ENCODE results near the gene MAML2.

DNA sequence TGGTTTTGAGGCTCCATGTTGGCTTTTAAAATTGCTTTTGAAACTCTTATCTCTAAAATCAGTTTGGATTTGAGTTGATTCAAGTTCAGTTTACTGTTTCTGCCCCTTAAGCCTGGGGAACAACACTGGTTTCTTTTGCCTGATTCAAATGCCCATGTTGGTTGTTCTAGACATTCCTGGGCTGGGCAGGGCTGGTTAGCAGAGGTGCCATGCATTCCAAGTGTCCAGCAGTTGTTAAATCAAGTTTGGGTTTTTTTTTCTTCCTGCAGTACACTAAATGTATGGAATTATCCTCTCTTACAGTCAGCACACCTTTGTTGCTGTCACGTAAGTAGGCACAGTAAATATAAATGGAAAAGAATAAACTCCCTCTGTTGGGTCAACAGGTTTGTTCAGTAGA lies 351.9 kb downstream of the MAML2 start:
- TF ChIP-seq, protein P1, sequence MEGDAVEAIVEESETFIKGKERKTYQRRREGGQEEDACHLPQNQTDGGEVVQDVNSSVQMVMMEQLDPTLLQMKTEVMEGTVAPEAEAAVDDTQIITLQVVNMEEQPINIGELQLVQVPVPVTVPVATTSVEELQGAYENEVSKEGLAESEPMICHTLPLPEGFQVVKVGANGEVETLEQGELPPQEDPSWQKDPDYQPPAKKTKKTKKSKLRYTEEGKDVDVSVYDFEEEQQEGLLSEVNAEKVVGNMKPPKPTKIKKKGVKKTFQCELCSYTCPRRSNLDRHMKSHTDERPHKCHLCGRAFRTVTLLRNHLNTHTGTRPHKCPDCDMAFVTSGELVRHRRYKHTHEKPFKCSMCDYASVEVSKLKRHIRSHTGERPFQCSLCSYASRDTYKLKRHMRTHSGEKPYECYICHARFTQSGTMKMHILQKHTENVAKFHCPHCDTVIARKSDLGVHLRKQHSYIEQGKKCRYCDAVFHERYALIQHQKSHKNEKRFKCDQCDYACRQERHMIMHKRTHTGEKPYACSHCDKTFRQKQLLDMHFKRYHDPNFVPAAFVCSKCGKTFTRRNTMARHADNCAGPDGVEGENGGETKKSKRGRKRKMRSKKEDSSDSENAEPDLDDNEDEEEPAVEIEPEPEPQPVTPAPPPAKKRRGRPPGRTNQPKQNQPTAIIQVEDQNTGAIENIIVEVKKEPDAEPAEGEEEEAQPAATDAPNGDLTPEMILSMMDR (IDR thresholded peaks at IDR 0.05; ENCODE audit: low read depth, low read length, missing input control) = no peak
- TF ChIP-seq, protein P2, sequence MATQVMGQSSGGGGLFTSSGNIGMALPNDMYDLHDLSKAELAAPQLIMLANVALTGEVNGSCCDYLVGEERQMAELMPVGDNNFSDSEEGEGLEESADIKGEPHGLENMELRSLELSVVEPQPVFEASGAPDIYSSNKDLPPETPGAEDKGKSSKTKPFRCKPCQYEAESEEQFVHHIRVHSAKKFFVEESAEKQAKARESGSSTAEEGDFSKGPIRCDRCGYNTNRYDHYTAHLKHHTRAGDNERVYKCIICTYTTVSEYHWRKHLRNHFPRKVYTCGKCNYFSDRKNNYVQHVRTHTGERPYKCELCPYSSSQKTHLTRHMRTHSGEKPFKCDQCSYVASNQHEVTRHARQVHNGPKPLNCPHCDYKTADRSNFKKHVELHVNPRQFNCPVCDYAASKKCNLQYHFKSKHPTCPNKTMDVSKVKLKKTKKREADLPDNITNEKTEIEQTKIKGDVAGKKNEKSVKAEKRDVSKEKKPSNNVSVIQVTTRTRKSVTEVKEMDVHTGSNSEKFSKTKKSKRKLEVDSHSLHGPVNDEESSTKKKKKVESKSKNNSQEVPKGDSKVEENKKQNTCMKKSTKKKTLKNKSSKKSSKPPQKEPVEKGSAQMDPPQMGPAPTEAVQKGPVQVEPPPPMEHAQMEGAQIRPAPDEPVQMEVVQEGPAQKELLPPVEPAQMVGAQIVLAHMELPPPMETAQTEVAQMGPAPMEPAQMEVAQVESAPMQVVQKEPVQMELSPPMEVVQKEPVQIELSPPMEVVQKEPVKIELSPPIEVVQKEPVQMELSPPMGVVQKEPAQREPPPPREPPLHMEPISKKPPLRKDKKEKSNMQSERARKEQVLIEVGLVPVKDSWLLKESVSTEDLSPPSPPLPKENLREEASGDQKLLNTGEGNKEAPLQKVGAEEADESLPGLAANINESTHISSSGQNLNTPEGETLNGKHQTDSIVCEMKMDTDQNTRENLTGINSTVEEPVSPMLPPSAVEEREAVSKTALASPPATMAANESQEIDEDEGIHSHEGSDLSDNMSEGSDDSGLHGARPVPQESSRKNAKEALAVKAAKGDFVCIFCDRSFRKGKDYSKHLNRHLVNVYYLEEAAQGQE (IDR thresholded peaks at IDR 0.05) = no peak
- no peak for TF ChIP-seq NR2F2 (IDR thresholded peaks at IDR 0.05)
- TF ChIP-seq, protein P3, sequence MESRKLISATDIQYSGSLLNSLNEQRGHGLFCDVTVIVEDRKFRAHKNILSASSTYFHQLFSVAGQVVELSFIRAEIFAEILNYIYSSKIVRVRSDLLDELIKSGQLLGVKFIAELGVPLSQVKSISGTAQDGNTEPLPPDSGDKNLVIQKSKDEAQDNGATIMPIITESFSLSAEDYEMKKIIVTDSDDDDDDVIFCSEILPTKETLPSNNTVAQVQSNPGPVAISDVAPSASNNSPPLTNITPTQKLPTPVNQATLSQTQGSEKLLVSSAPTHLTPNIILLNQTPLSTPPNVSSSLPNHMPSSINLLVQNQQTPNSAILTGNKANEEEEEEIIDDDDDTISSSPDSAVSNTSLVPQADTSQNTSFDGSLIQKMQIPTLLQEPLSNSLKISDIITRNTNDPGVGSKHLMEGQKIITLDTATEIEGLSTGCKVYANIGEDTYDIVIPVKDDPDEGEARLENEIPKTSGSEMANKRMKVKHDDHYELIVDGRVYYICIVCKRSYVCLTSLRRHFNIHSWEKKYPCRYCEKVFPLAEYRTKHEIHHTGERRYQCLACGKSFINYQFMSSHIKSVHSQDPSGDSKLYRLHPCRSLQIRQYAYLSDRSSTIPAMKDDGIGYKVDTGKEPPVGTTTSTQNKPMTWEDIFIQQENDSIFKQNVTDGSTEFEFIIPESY (IDR thresholded peaks at IDR 0.05) = no peak
- no peak for TF ChIP-seq YY1 (IDR thresholded peaks at IDR 0.05)
- TF ChIP-seq, protein P4, sequence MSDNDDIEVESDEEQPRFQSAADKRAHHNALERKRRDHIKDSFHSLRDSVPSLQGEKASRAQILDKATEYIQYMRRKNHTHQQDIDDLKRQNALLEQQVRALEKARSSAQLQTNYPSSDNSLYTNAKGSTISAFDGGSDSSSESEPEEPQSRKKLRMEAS (IDR thresholded peaks at IDR 0.05) = no peak
- no peak for TF ChIP-seq RAD21 (IDR thresholded peaks at IDR 0.05)
- TF ChIP-seq SP1 (IDR thresholded peaks at IDR 0.05) = no peak
- TF ChIP-seq TAF1 (conservative IDR thresholded peaks at IDR 0.05) = no peak
- TF ChIP-seq GABPA (IDR thresholded peaks at IDR 0.05 in 1 of 2, conservative IDR thresholded peaks at IDR 0.05 in 1 of 2) = no peak
- TF ChIP-seq JUND (IDR thresholded peaks at IDR 0.05) = no peak
- no peak for TF ChIP-seq EGR1 (IDR thresholded peaks at IDR 0.05; ENCODE audit: low read depth in 2 of 2)
- TF ChIP-seq FOXA1 (IDR thresholded peaks at IDR 0.05) = no peak

Data from liver (tissue), 3 donors.